Bronchial epithelial cell (primary cell): Measurements from ENCODE around the gene WDR36. TPM values are rescaled to one million over a fixed set of nuclear protein-coding genes. Genes with fewer than 3 reads are reported as not detected.

Experiments used
- DNase-seq: peaks from one replicate; pipeline ENCODE4 v3.0.0-alpha.2; 2010; ENCODE audit warnings: low read depth
- FAIRE-seq: peaks from 2 replicates; lab custom pipeline; 2011; peaks lifted over from hg19 to GRCh38; lab: Jason Lieb, UNC
- H3K27me3 ChIP-seq: 2 replicates; pipeline ENCODE4 v1.5.1; 2011; ENCODE audit warnings: low read length; ENCODE audit not compliant: control insufficient read depth, insufficient read depth
- H3K36me3 ChIP-seq: 2 replicates; pipeline ENCODE4 v1.5.1; 2011; ENCODE audit warnings: low read length; ENCODE audit not compliant: control insufficient read depth, insufficient read depth
- H3K4me3 ChIP-seq: 2 replicates; pipeline ENCODE4 v1.5.1; 2011; ENCODE audit warnings: mild to moderate bottlenecking, low read depth, low read length, control low read depth
- CTCF ChIP-seq: IDR thresholded peaks from 2 replicates; pipeline ENCODE4 v1.5.1; 2011; ENCODE audit warnings: mild to moderate bottlenecking, moderate library complexity, low read length, control low read depth, inconsistent platforms; ENCODE audit not compliant: insufficient read depth, severe bottlenecking
- total RNA-seq: library from RNA; depleted of rRNA; stranded (reverse); fragments of >200 nt; gene quantifications from 2 replicates; pipeline ENCODE4 v1.2.1, GENCODE V29; 2014

The WDR36 gene
- total RNA-seq, 1 donor from 2014 or later, result 55.3 TPM

GRCh38 chr5:111124793-111125192 lies 32.6 kb downstream of the WDR36 start:
- DNase-seq (no peak), FAIRE-seq (no peak)
- Histone ChIP-seq H3K36me3 (peaks cover 6% of the 10 kb centered on the region), H3K4me3 (no peak overlapping the region), H3K27me3 (no peaks in the 10 kb centered on the region)
- TF ChIP-seq CTCF, result no peak

GRCh38 chr5:111126896-111127295 lies 34.7 kb downstream of the WDR36 start:
- Histone ChIP-seq H3K27me3 (no peaks in the 10 kb centered on the region), H3K36me3 (peaks cover 6% of the 10 kb centered on the region)
- TF ChIP-seq CTCF, result no peak

DNA sequence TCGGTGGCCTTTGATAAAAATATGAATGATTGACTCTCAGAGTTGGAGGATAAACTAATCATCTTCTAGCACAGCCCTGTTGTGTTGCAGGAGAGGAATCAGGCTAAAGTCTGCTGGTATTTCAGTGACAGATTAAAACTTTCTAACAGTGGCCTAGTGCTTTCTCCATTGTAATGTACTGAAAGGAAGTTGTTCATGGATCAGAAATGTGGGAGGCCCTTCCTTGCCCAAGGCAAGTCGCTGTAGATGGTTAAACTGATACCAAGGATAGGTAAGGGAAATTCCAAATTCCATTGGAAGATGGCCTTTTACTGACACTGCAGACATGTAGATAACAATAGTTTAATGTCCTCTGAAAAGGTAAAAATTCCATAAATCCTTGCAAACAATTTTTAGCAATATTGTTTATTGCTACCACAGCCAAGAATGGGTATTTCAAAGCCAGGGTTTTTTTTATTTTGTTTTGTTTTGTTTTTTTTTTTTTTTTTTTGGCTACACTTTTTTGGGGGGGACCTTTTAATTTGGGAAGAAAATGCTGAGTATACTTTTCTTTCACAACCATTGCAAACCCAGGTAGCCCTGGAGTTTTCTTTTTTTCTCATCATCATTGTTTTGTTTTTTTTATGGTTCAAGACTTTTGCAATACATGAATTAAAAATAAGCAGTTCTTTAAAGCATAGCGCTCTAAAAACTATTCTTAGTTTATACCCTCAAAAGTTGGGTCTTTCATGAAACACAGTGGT lies 35.5 kb downstream of the WDR36 start:
- H3K36me3 ChIP-seq, result peaks cover 5% of the 10 kb centered on the region
- H3K4me3 ChIP-seq, result no peak overlapping the region
- TF ChIP-seq CTCF, result no peak
- no peaks in the 10 kb centered on the region for H3K27me3 ChIP-seq
- FAIRE-seq (no peak), DNase-seq (peak; percentile 67)

More at GRCh38 chr5:111126896-111127295, 34.7 kb downstream of the WDR36 start:
- FAIRE-seq (no peak), DNase-seq (no peak)
- H3K4me3 ChIP-seq, result no peak overlapping the region

DNA sequence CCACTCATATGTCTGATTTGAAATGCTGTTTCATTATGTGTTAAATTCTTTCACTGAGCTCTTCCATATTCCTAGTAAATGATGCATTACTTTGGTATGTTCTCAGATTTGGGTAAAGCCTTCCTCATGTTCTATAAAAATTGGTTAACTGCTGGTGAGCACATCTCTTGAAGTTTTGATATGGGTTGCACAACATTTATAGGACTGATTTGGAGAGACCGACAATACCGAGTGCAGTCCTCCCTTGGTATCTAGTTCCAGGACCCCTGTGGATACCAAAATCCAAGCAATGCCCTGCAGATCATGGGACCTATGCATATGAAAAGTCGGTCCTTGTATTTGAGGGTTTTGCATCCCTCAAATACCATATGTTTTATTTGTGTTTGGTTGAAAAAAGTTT lies 37.8 kb downstream of the WDR36 start:
- DNase-seq (no peak), FAIRE-seq (no peak)
- TF ChIP-seq CTCF, result no peak
- Histone ChIP-seq H3K4me3 (no peak overlapping the region), H3K36me3 (peaks cover 3% of the 10 kb centered on the region), H3K27me3 (no peaks in the 10 kb centered on the region)

DNA sequence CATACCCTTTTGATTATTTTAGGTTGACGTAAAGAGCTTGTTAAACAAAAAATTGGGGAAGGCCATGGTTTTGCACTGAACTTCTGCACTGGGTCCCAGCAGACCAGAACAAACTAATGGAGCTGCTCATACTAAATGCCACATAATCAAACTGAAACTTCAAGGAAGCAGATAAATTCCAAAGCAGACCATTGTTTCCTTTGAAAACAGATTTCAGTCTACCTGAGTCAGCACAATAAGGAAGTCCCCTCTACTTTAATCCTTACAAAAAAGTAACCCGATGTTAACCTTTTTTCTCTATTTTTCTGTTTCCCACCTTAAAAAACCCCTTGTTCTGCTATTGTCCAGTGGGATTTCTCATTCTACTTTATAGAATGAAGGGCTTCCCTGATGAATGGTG lies 39.2 kb downstream of the WDR36 start:
- DNase-seq, result no peak
- FAIRE-seq, result no peak
- no peaks in the 10 kb centered on the region for H3K36me3 ChIP-seq
- no peak overlapping the region for H3K4me3 ChIP-seq
- no peaks in the 10 kb centered on the region for H3K27me3 ChIP-seq
- no peak for TF ChIP-seq CTCF

DNA sequence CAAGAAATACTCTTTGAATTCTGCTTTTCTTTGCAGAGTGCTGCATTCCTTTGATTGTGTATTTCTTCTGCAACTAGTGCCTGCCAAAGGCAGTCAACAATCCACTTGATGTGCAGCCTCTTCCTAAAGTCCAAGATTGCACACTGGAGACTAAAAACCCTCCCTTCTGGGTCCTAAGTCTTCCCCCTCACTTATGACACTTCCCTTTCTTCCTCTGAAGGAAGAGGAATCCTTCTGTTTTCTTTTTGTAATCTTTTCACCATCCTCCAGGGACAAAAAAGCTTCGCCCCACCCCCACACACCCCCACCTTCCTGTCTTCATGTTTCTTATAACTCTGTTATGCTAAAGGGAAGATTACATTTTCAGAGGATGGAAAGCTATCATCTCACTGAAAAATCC lies 39.9 kb downstream of the WDR36 start:
- no peak for FAIRE-seq
- Histone ChIP-seq H3K4me3 (no peak overlapping the region), H3K27me3 (no peaks in the 10 kb centered on the region), H3K36me3 (no peaks in the 10 kb centered on the region)
- TF ChIP-seq CTCF, result no peak
- no peak for DNase-seq
